B cell (primary cell): ENCODE results near the gene PAPOLB.

Experiments
- CTCF ChIP-seq: fragments of 200-600 bp; IDR thresholded peaks from one replicate; pipeline ENCODE4 v1.8.0; 2022; ENCODE audit warnings: antibody characterized with exemption, mild to moderate bottlenecking
- EZH2 ChIP-seq: IDR thresholded peaks from 2 replicates; pipeline ENCODE4 v1.6.1; 2012; ENCODE audit warnings: borderline replicate concordance, low read depth, mild to moderate bottlenecking, moderate library complexity, low read length; ENCODE audit not compliant: insufficient read depth, poor library complexity, severe bottlenecking

DNA sequence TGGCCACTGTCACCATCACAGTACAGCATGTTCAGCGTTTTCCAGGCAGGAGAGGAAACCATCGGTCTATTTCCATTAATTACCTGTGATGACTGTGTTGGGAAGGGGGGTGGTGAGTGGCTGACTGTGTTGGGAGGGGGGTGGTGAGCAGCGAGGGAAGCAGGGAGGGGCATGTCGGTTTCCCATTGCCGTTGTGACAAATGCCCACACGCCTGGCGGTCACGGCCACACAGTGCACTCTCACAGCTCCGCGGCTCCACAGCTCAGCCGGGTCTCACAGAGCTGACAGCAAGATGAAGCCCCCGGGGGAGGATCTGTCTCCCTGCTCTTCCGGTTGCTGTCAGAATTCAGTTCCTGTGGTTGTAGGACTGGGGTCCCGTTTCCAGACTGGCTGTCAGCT lies 47.4 kb downstream of the PAPOLB start:
- TF ChIP-seq CTCF, result no peak
- no peak for TF ChIP-seq EZH2
